Type B pancreatic cell (in vitro differentiated cells): ENCODE measurements around the gene MON2. TPM values are rescaled to one million over a fixed set of nuclear protein-coding genes. Genes with fewer than 3 reads are reported as not detected.

Experiments used
- DNase-seq: peaks from one replicate; pipeline ENCODE4 v3.0.0; 2021; ENCODE audit warnings: mixed read lengths; ENCODE audit not compliant: unreplicated experiment; ENCODE audit errors: extremely low spot score
- H3K27ac Mint-ChIP-seq: 2 replicates; pipeline ENCODE4 v1.8.0; 2021; ENCODE audit warnings: mild to moderate bottlenecking, mixed read lengths
- H3K27me3 Mint-ChIP-seq: 2 replicates; pipeline ENCODE4 v1.8.0; 2021; ENCODE audit warnings: mixed read lengths
- H3K36me3 Mint-ChIP-seq: 2 replicates; pipeline ENCODE4 v1.8.0; 2021; ENCODE audit warnings: mixed read lengths
- H3K4me1 Mint-ChIP-seq: one replicate; pipeline ENCODE4 v1.8.0; 2021; ENCODE audit warnings: mixed read lengths; ENCODE audit not compliant: unreplicated experiment
- H3K4me3 Mint-ChIP-seq: 2 replicates; pipeline ENCODE4 v1.8.0; 2021; ENCODE audit warnings: mild to moderate bottlenecking, mixed read lengths
- H3K9me3 Mint-ChIP-seq: 2 replicates; pipeline ENCODE4 v1.8.0; 2021; ENCODE audit warnings: mixed read lengths
- total RNA-seq: library from RNA; stranded (reverse); gene quantifications from 2 replicates; pipeline ENCODE4 v1.2.1, GENCODE V29; 2021; ENCODE audit warnings: low replicate concordance
- TF ChIP-seq, protein P1 (sequence below): fragments of 200-600 bp; sonication (generic); conservative IDR thresholded peaks from 2 replicates; pipeline ENCODE4 v1.5.0; 2021; ENCODE audit warnings: antibody characterized with exemption, mild to moderate bottlenecking

The MON2 gene
- total RNA-seq, 1 donor from 2014 or later = 47.4 TPM

DNA sequence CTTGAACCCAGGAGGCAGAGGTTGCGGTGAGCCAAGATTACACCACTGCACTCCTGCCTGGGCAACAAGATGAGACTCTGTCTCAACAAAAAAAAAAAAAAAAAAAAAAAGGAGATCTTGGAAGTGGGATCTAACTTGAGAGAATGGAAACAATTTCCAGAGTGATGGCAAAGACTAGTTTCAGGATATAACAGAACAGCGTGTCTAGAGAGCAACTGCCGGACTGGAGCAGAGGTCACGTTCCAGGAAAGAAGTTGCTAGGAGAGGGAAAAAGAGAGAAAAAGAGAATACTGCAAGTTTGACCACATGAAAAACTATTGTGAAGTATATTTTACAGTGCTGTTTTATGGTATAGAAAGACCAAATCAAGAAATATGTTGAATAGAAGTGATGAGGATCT is 118.0 kb downstream of the MON2 start:
- peaks cover 7% of the 10 kb centered on the region for H3K4me1 Mint-ChIP-seq
- no peak overlapping the region for H3K27ac Mint-ChIP-seq
- H3K36me3 Mint-ChIP-seq = peaks cover 26% of the 10 kb centered on the region
- no peaks in the 10 kb centered on the region for H3K27me3 Mint-ChIP-seq
- TF ChIP-seq, protein P1, sequence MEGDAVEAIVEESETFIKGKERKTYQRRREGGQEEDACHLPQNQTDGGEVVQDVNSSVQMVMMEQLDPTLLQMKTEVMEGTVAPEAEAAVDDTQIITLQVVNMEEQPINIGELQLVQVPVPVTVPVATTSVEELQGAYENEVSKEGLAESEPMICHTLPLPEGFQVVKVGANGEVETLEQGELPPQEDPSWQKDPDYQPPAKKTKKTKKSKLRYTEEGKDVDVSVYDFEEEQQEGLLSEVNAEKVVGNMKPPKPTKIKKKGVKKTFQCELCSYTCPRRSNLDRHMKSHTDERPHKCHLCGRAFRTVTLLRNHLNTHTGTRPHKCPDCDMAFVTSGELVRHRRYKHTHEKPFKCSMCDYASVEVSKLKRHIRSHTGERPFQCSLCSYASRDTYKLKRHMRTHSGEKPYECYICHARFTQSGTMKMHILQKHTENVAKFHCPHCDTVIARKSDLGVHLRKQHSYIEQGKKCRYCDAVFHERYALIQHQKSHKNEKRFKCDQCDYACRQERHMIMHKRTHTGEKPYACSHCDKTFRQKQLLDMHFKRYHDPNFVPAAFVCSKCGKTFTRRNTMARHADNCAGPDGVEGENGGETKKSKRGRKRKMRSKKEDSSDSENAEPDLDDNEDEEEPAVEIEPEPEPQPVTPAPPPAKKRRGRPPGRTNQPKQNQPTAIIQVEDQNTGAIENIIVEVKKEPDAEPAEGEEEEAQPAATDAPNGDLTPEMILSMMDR = no peak
- H3K4me3 Mint-ChIP-seq = no peak overlapping the region
- H3K9me3 Mint-ChIP-seq = no peaks in the 10 kb centered on the region
- DNase-seq = no peak

DNA sequence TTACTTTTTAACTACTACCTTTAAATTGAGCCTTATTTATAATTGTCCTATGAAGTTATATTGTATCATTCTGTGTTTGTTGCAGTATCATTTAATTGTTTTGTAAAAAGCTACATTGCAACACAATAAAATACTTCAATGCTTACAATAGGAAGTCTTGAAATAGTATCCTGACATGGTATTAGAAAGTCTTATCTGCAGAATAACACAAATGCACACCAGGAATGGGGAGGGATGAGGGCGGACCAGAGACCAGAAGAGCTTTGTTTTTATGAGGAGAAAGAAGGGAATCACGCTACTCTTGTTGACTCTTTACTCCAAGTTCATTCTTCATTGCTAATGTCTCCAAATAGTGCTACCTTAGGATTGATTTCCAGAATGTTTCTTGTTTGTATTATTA is 120.2 kb downstream of the MON2 start:
- Mint-ChIP-seq H3K9me3 (no peaks in the 10 kb centered on the region), H3K4me1 (peaks cover 4% of the 10 kb centered on the region), H3K4me3 (no peak overlapping the region), H3K27me3 (no peaks in the 10 kb centered on the region), H3K36me3 (peaks cover 35% of the 10 kb centered on the region), H3K27ac (no peak overlapping the region)
- TF ChIP-seq, protein P1 = no peak
- DNase-seq = no peak

DNA sequence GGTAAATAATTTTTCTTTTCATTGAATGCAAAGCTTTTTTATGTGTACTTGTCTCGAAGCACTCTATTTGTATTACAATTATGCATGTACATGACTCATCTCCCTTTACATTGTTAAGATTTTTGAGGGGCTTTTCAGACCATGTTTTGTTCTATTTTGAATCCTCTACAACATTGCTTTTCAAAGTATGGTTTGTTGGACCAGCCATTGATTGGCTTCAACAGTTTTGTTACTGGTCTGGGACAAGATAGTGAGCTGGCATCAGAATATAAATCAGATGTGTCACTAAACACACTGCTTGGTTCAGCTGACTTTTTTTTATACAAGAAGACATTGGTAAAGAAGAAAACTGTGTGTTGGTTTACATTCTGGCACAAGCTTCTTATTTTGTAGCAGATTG is 122.3 kb downstream of the MON2 start:
- H3K27ac Mint-ChIP-seq = no peak overlapping the region

DNA sequence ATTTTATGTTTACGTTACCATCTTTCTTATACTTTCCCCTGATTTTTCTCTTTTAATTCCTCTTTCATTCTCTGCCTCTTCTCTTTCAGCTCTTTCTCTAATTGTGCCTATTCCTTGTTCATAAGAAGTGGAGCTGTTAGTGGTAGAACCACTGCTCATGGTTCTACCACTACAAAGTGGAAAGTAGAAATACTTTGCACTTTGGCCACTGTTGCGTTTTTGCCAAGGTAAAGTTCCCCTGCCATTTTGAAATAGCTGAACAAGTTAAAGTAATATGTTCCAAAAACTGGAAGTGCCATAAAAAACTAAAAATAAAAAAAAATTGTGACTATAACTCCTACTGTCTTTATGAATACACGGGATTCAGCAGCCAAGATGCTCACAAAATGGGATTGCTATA is 130.6 kb downstream of the MON2 start:
- TF ChIP-seq, protein P1 = no peak
- peaks cover 7% of the 10 kb centered on the region for H3K4me1 Mint-ChIP-seq
- H3K27ac Mint-ChIP-seq = no peak overlapping the region
- peaks cover 10% of the 10 kb centered on the region for H3K36me3 Mint-ChIP-seq
- H3K4me3 Mint-ChIP-seq = no peak overlapping the region
- H3K9me3 Mint-ChIP-seq = no peaks in the 10 kb centered on the region
- DNase-seq = no peak
- H3K27me3 Mint-ChIP-seq = no peaks in the 10 kb centered on the region

More for the DNA sequence above, 122.3 kb downstream of the MON2 start:
- DNase-seq = no peak
- no peaks in the 10 kb centered on the region for H3K27me3 Mint-ChIP-seq
- H3K4me1 Mint-ChIP-seq = no peaks in the 10 kb centered on the region
- H3K9me3 Mint-ChIP-seq = no peaks in the 10 kb centered on the region
- TF ChIP-seq, protein P1 = no peak
- peaks cover 28% of the 10 kb centered on the region for H3K36me3 Mint-ChIP-seq
- no peak overlapping the region for H3K4me3 Mint-ChIP-seq

DNA sequence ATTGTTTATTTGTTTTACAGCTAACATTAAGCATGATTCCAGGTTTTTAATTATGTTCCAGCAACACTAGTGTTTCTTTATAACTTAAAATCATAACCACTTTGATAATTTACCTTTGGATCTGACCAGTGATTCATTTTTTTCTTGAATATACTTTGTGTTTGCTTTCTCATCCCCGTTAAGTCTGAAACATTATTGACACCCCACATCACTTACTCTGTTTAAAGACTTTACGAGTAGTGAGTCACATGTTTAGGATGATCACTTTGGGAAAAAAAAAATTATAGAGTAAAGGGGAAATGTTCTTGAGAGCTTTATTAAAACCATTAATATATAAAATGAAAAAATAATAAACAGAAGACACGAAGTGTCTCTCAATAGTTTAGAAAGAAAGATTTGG is 132.2 kb downstream of the MON2 start:
- Mint-ChIP-seq H3K36me3 (peaks cover 6% of the 10 kb centered on the region), H3K4me3 (no peak overlapping the region), H3K27ac (no peak overlapping the region), H3K9me3 (no peaks in the 10 kb centered on the region), H3K4me1 (peaks cover 7% of the 10 kb centered on the region), H3K27me3 (no peaks in the 10 kb centered on the region)
- no peak for DNase-seq
- TF ChIP-seq, protein P1 = no peak

DNA sequence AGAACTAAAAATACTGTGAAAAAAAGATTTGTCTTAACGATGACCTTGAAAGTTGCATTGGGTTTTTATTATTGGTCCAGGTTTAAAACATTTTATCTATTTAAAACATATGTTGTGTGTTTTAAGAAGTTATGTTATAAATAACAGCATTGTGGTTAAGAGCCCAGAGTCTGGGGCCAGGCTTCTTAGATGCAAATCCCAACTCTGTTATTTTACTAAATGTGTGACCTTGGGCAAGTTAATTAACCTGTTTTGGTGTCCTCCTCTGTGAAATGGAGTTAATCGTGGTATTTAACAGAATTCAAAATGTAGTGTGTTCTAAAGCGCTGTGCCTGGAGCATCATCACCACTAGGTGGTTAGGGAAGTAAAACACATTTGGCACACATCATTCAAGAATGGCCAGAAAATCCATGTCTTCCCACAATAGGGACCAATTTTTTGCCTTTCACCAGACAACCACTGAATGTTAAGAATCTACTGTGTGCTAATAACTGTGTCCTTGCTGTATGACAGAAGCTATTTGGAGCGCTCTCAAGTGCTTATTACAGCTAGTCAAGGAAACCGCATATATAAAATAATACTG is 133.3 kb downstream of the MON2 start:
- TF ChIP-seq, protein P1 = peak; percentile 67
- peaks cover 7% of the 10 kb centered on the region for H3K4me1 Mint-ChIP-seq
- no peaks in the 10 kb centered on the region for H3K27me3 Mint-ChIP-seq
- H3K9me3 Mint-ChIP-seq = no peaks in the 10 kb centered on the region
- no peak overlapping the region for H3K4me3 Mint-ChIP-seq
- DNase-seq = no peak
- no peak overlapping the region for H3K27ac Mint-ChIP-seq
- H3K36me3 Mint-ChIP-seq = peaks cover 6% of the 10 kb centered on the region
